Ishikawa (cell line): ENCODE measurements around the gene RLN3.

Experiments
- CEBPB ChIP-seq: IDR thresholded peaks from 2 replicates; pipeline ENCODE4 v1.6.1; 2012
- CREB1 ChIP-seq: IDR thresholded peaks from 2 replicates; pipeline ENCODE4 v1.6.1; 2012; ENCODE audit warnings: low read depth
- EGR1 ChIP-seq: IDR thresholded peaks from 2 replicates; pipeline ENCODE4 v1.6.1; 2012
- EP300 ChIP-seq: IDR thresholded peaks from 2 replicates; pipeline ENCODE4 v1.6.1; 2012; ENCODE audit warnings: borderline replicate concordance
- FOXM1 ChIP-seq: IDR thresholded peaks from 2 replicates; pipeline ENCODE4 v1.6.1; 2012; ENCODE audit warnings: low read depth, borderline replicate concordance
- NFIC ChIP-seq: IDR thresholded peaks from 2 replicates; pipeline ENCODE4 v1.6.1; 2012
- RAD21 ChIP-seq: IDR thresholded peaks from 2 replicates; pipeline ENCODE4 v1.6.1; 2012; ENCODE audit warnings: low read depth
- TAF1 ChIP-seq: IDR thresholded peaks from 2 replicates; pipeline ENCODE4 v1.6.1; 2012; ENCODE audit warnings: low read depth, mild to moderate bottlenecking
- TCF12 ChIP-seq: IDR thresholded peaks from 2 replicates; pipeline ENCODE4 v1.6.1; 2012; ENCODE audit warnings: low read depth
- TEAD4 ChIP-seq: IDR thresholded peaks from 2 replicates; pipeline ENCODE4 v1.6.1; 2012
- YY1 ChIP-seq: IDR thresholded peaks from 2 replicates; pipeline ENCODE4 v1.6.1; 2012; ENCODE audit warnings: low read depth
- ZBTB7A ChIP-seq: IDR thresholded peaks from 2 replicates; pipeline ENCODE4 v1.6.1; 2012; ENCODE audit warnings: low read depth
- TF ChIP-seq, protein P1 (sequence below): IDR thresholded peaks from 2 replicates; pipeline ENCODE4 v1.6.1; 2012; ENCODE audit warnings: low read depth, mild to moderate bottlenecking
- TF ChIP-seq, protein P2 (sequence below): IDR thresholded peaks from 2 replicates; pipeline ENCODE4 v1.6.1; 2012
- TF ChIP-seq, protein P3 (sequence below): IDR thresholded peaks from 2 replicates; pipeline ENCODE4 v1.6.1; 2012

RLN3 gene

DNA sequence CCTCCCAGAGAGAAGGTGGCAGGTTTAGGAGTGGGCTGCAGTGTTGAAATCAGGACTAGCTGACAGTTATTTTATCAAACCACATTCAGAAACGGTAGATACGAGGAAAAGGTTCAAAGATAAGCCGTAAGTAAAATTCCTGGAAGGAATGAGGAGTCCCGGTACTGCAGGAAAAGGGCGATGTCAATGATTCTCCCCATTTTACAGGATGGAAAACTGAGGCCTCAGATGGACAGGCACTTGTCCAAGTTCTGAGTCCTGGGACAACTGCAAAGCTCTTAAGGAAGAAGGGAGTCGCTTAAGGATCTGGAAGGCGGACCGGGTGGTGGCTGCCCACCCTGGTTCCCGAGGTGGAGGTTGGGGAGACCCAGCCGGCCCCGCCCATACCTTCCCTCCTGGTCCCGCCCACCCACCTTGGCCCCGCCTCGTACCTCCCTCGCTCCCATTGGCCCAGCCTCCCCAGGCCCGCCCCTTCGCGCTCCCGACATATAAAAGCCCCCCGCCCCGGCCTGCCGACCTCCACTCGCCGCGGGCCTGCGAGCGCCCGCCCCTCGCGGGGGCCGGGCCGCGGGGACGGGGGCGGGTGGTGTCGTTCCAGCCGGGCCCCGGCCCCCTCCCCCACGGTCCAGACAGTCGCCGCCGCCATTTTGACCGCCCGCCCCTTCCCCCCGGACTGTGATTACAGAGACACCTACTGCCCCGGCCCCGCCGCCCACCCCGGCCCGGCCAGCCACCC, 22.4 kb upstream of the RLN3 start:
- TF ChIP-seq TAF1 (no peak), EGR1 (0 out of 2 replicates have a peak, but pooled peaks have one; percentile 45)

DNA sequence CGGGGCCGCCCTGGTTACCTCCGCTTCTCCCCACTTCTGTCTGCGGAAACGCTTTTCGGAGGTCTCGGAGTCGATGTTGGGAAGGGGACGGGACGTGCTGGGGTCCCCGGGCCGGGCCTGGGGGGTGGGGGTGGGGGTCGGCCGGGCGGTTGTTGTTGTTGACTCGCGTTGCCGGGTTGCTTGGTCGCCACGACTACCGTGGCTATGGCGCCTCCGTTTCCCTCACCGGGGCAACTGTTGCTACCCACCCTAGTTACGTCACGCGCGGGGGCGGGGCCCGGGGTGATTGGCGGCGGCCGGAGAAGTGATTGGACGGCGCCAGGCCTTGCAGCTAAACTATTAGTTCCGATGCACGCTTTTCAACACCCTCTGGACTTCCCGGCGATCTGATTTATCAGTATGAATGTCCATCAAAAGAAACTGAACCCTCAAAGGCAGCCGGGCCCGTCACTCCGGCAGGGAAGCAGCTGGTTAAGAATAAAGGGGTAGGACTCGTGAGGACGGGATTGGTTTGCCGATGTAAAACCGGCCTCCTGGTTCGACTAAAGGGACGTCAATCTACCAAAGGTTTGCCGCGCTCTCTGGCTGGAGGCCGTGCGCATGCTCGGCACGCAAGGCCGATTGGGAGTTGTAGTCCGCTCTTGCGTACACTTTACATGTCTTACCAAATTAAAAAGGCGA, 21.7 kb upstream of the RLN3 start, which contains the start of gene RFX1:
Gene RFX1, minus strand, starts transcription at position 236 of the 681 bp plus-strand sequence. CDS start 12,477 bp downstream, outside the sequence.
- TF ChIP-seq CREB1 (peak; percentile 86), NFIC (no peak; the same call in 1 of the 2 replicates), CEBPB (no peak), EP300 (no peak), TEAD4 (no peak), YY1 (peak; percentile 75), ZBTB7A (no peak), FOXM1 (peak; percentile 47; the same call in 1 of the 2 replicates), TAF1 (no peak), RAD21 (no peak), TCF12 (no peak), EGR1 (peak; percentile 70)
- TF ChIP-seq, protein P1, sequence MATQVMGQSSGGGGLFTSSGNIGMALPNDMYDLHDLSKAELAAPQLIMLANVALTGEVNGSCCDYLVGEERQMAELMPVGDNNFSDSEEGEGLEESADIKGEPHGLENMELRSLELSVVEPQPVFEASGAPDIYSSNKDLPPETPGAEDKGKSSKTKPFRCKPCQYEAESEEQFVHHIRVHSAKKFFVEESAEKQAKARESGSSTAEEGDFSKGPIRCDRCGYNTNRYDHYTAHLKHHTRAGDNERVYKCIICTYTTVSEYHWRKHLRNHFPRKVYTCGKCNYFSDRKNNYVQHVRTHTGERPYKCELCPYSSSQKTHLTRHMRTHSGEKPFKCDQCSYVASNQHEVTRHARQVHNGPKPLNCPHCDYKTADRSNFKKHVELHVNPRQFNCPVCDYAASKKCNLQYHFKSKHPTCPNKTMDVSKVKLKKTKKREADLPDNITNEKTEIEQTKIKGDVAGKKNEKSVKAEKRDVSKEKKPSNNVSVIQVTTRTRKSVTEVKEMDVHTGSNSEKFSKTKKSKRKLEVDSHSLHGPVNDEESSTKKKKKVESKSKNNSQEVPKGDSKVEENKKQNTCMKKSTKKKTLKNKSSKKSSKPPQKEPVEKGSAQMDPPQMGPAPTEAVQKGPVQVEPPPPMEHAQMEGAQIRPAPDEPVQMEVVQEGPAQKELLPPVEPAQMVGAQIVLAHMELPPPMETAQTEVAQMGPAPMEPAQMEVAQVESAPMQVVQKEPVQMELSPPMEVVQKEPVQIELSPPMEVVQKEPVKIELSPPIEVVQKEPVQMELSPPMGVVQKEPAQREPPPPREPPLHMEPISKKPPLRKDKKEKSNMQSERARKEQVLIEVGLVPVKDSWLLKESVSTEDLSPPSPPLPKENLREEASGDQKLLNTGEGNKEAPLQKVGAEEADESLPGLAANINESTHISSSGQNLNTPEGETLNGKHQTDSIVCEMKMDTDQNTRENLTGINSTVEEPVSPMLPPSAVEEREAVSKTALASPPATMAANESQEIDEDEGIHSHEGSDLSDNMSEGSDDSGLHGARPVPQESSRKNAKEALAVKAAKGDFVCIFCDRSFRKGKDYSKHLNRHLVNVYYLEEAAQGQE: no peak
- TF ChIP-seq, protein P2, sequence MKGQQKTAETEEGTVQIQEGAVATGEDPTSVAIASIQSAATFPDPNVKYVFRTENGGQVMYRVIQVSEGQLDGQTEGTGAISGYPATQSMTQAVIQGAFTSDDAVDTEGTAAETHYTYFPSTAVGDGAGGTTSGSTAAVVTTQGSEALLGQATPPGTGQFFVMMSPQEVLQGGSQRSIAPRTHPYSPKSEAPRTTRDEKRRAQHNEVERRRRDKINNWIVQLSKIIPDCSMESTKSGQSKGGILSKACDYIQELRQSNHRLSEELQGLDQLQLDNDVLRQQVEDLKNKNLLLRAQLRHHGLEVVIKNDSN: no peak
- TF ChIP-seq, protein P3, sequence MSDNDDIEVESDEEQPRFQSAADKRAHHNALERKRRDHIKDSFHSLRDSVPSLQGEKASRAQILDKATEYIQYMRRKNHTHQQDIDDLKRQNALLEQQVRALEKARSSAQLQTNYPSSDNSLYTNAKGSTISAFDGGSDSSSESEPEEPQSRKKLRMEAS: no peak

DNA sequence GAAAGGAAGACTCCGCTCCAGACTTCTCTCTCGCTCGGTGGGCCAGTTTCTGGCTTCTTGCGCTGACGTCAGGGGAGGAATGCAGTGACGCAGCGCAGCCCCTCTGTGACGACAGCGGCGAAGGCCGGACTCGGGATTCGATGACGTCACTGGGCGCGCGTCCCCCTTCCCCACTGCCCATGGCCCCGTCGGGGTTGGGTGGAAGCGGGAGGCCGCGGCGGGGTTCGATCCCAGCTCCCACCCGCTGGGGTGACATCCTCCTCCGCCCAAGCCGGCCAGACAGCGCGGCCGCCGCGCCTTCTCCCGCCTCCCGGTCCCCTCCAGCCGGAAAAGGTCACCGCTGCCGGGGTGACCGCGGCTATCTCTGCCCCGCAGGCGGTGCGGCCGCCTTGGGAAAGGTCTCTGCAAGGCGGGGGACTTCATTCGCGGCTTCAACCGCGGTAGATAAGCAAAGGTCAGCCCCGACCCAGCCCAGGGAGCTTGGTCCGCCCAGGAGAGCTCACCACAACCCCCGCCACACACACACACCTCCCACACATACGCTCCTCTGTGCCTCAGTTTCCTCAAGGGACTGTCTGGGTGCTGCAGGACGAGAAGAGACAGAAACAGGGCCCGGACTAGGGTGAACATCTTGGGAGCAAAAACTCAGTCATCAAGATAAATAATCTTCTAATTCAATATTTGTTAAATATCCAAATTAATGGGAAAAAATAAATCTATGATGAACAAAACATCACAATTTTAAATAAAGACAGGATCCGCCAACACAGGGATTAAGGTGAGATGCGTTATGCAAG, 21.0 kb upstream of the RLN3 start:
- TF ChIP-seq NFIC (no peak), TAF1 (peak; percentile 72), CREB1 (peak; percentile 98), TCF12 (peak; percentile 73), CEBPB (no peak), EGR1 (no peak), ZBTB7A (peak; percentile 96), FOXM1 (no peak), TEAD4 (peak; percentile 43), RAD21 (no peak), YY1 (0 out of 2 replicates have a peak, but pooled peaks have one; percentile 40)
- TF ChIP-seq, protein P2: no peak; the same call in 1 of the 2 replicates
- TF ChIP-seq, protein P1: no peak
- TF ChIP-seq, protein P3: peak; percentile 65

DNA sequence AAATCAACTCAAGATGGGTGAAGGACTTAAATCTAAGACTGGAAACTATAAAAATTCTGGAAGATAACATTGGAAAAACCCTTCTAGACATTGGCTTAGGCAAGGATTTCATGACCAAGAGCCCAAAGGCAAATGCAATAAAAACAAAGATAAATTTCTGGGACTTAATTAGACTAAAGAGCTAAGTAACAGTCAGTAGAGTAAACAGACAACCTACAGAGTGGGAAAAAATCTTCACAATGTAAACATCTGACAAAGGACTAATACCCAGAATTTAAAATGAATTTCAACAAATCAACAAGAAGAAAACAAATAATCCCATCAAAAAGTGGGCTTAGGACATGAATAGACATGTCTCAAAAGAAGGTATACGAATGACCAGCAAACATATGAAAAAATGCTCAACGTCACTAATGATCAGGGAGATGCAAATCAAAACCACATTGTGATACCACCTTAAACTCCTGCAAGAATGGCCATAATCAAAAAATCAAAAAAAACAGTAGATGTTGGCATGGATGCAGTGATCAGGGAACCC, 15.5 kb upstream of the RLN3 start:
- TF ChIP-seq TCF12: no peak
- TF ChIP-seq, protein P3: no peak
- no peak for TF ChIP-seq NFIC
- no peak for TF ChIP-seq TAF1
- TF ChIP-seq ZBTB7A: no peak
- TF ChIP-seq, protein P2: no peak
- TF ChIP-seq FOXM1: no peak
- TF ChIP-seq CREB1: no peak
- TF ChIP-seq EGR1: no peak
- TF ChIP-seq TEAD4: no peak
- TF ChIP-seq, protein P1: no peak
- no peak for TF ChIP-seq CEBPB
